Measurements from ENCODE around the gene KCNJ10. TPM values are rescaled to one million over a fixed set of nuclear protein-coding genes. Genes with fewer than 3 reads are reported as not detected.

KCNJ10 gene
- total and polyA plus RNA-seq, 2 donors from 2014 or later, result 4.9 to 57.6 TPM

DNA sequence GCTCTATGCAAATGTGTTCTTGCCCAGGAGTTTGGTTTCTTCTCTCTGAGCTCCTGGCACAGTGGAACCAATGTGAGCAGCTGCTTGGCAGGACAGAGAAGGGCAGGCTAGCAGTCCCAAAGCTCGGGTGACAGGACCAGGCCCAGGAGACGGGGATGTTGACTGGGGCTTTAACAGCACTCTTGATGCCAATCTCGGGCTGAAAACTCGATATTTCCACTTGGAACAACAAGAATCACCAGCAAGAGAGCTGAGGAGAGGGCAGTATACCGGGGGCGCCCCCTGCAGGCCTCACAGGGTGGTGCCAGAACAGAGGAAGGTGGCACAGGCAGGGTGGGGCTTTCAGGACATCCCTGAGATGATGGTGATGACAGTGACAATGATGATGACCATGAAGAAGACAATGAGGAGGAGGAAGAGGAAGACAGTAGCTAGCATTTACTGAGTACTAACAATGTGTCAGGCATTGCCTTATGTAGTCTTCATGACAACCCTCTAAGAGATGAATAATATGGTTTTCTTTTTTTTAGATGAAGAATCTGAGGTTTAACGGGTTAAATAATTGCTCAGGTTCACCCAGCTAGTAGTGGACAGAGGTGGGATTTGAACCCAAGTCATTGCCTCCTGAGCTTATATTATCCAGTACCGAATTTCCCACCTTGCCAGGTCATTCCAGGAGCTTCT lies 8.7 kb upstream of the KCNJ10 start:
- TF ChIP-seq, protein P1, sequence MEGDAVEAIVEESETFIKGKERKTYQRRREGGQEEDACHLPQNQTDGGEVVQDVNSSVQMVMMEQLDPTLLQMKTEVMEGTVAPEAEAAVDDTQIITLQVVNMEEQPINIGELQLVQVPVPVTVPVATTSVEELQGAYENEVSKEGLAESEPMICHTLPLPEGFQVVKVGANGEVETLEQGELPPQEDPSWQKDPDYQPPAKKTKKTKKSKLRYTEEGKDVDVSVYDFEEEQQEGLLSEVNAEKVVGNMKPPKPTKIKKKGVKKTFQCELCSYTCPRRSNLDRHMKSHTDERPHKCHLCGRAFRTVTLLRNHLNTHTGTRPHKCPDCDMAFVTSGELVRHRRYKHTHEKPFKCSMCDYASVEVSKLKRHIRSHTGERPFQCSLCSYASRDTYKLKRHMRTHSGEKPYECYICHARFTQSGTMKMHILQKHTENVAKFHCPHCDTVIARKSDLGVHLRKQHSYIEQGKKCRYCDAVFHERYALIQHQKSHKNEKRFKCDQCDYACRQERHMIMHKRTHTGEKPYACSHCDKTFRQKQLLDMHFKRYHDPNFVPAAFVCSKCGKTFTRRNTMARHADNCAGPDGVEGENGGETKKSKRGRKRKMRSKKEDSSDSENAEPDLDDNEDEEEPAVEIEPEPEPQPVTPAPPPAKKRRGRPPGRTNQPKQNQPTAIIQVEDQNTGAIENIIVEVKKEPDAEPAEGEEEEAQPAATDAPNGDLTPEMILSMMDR (IDR thresholded peaks at IDR 0.05; ENCODE audit: borderline replicate concordance, extremely low read depth, insufficient read depth), result peak; percentile 58
- H3K9me3 ChIP-seq (ENCODE audit: control insufficient read depth in 2 of 3, insufficient read depth in 1 of 3, low read length in 3 of 3), result no peaks in the 10 kb centered on the region
- intact Hi-C loops (cut with DNase I), result no loop called here
- FAIRE-seq (no peak), DNase-seq (peak in 2 of 5 donors; percentile 41 to 50)
- H3K36me3 ChIP-seq (ENCODE audit: control insufficient read depth in 2 of 3, insufficient read depth in 3 of 3, low read length in 3 of 3), result no peaks in the 10 kb centered on the region
- H3K4me1 ChIP-seq (ENCODE audit: control insufficient read depth in 2 of 3, insufficient read depth in 2 of 3, low read depth in 1 of 3, low read length in 3 of 3), result no peaks in the 10 kb centered on the region
- H3K9ac ChIP-seq (ENCODE audit: low read length in 3 of 3), result no peak overlapping the region
- no peak overlapping the region for H3K27ac ChIP-seq (ENCODE audit: low read depth in 2 of 2, low read length in 2 of 2)
- no peak overlapping the region for H3K4me3 ChIP-seq (ENCODE audit: low read length in 3 of 3)
- H3K27me3 ChIP-seq (ENCODE audit: control insufficient read depth, insufficient read depth, low read length), result peaks cover 14% of the 10 kb centered on the region

DNA sequence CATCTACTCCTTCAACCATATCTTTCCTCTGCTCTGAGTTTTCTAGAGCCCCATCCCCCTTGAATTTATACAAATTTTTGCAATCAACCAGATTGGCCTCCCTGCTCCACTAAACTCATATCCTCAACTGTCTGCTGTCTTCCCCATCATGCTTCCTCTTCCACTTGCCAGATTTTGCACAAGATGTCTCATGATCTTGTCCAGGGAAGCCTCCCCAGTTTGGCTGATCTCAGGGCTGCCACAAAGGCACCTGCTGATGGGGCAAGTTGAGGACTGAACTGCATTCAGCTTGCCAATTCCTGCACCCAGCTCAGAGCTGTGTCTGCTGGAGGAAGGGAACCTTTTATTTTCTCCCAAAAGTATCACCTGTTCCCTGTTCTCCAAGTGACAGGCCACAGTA lies 7.5 kb upstream of the KCNJ10 start:
- no peak overlapping the region for H3K27ac ChIP-seq (ENCODE audit: low read depth in 2 of 2, low read length in 2 of 2)
- H3K9ac ChIP-seq (ENCODE audit: low read length in 3 of 3), result no peak overlapping the region
- FAIRE-seq (no peak), DNase-seq (peak in 1 of 5 donors; percentile 15)
- H3K9me3 ChIP-seq (ENCODE audit: control insufficient read depth in 2 of 3, insufficient read depth in 1 of 3, low read length in 3 of 3), result no peaks in the 10 kb centered on the region
- no peaks in the 10 kb centered on the region for H3K36me3 ChIP-seq (ENCODE audit: control insufficient read depth in 2 of 3, insufficient read depth in 3 of 3, low read length in 3 of 3)
- no peak overlapping the region for H3K4me3 ChIP-seq (ENCODE audit: low read length in 3 of 3)
- H3K4me1 ChIP-seq (ENCODE audit: control insufficient read depth in 2 of 3, insufficient read depth in 2 of 3, low read depth in 1 of 3, low read length in 3 of 3), result no peaks in the 10 kb centered on the region
- TF ChIP-seq, protein P1 (IDR thresholded peaks at IDR 0.05; ENCODE audit: borderline replicate concordance, extremely low read depth, insufficient read depth), result no peak
- H3K27me3 ChIP-seq (ENCODE audit: control insufficient read depth, insufficient read depth, low read length), result peaks cover 9% of the 10 kb centered on the region
- intact Hi-C loops (cut with DNase I), result no loop called here

DNA sequence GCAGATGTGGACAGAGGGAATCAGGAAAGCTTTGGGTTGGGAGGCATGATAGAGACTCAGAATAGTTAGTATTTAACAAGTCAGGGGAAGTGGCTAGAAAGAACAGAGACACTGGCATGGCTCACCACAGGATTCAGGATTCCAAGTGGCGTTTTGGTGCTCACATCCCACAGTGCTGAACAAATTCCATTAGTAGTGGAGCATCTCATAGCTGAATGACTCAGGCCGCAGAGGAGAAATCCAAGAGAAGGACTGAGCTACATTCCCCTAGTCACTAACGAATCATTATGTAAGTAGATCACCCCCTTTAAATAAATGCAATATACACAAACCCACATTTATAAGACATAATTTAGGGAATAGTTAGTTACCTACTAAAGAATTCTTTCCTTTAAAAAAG lies 6.3 kb upstream of the KCNJ10 start:
- Histone ChIP-seq H3K9ac (ENCODE audit: low read length in 3 of 3) (no peak overlapping the region), H3K36me3 (ENCODE audit: control insufficient read depth in 2 of 3, insufficient read depth in 3 of 3, low read length in 3 of 3) (no peaks in the 10 kb centered on the region), H3K4me1 (ENCODE audit: control insufficient read depth in 2 of 3, insufficient read depth in 2 of 3, low read depth in 1 of 3, low read length in 3 of 3) (no peaks in the 10 kb centered on the region), H3K27ac (ENCODE audit: low read depth in 2 of 2, low read length in 2 of 2) (no peak overlapping the region), H3K9me3 (ENCODE audit: control insufficient read depth in 2 of 3, insufficient read depth in 1 of 3, low read length in 3 of 3) (no peaks in the 10 kb centered on the region), H3K27me3 (ENCODE audit: control insufficient read depth, insufficient read depth, low read length) (peaks cover 3% of the 10 kb centered on the region), H3K4me3 (ENCODE audit: low read length in 3 of 3) (no peak overlapping the region)
- no peak for DNase-seq
- TF ChIP-seq, protein P1 (IDR thresholded peaks at IDR 0.05; ENCODE audit: borderline replicate concordance, extremely low read depth, insufficient read depth), result no peak
- no peak for FAIRE-seq
- intact Hi-C loops (cut with DNase I), result no loop called here

All from kidney (tissue), 14 donors.